ENCODE measurements around the gene RTN3.

DNA sequence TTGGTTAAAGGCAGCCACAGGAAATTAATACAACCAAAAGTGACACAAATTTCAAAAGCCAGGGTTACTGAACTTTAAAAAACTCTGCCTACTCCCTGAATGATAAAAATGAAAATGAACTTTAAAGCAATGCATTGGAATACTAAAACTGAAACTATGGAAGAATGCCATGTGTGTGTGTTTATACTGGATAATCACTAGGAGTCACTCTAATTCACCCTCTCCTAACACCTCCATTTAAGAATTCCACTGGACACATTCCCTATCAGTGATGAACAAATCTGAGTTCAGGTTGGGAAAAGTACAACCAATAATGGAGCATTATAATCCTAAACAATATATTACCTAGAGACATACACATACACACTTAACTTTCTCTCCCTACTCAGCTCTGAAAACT lies 39.6 kb upstream of the RTN3 start:
- TF ChIP-seq, protein P1, sequence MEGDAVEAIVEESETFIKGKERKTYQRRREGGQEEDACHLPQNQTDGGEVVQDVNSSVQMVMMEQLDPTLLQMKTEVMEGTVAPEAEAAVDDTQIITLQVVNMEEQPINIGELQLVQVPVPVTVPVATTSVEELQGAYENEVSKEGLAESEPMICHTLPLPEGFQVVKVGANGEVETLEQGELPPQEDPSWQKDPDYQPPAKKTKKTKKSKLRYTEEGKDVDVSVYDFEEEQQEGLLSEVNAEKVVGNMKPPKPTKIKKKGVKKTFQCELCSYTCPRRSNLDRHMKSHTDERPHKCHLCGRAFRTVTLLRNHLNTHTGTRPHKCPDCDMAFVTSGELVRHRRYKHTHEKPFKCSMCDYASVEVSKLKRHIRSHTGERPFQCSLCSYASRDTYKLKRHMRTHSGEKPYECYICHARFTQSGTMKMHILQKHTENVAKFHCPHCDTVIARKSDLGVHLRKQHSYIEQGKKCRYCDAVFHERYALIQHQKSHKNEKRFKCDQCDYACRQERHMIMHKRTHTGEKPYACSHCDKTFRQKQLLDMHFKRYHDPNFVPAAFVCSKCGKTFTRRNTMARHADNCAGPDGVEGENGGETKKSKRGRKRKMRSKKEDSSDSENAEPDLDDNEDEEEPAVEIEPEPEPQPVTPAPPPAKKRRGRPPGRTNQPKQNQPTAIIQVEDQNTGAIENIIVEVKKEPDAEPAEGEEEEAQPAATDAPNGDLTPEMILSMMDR (IDR thresholded peaks at IDR 0.05; ENCODE audit: borderline replicate concordance, extremely low read depth, low read length, poor library complexity, severe bottlenecking), result no peak
- no peak for TF ChIP-seq EZH2 (IDR thresholded peaks at IDR 0.05; ENCODE audit: borderline replicate concordance, low read depth, low read length, severe bottlenecking)
